Raji (cell line): ENCODE measurements around the gene EMC1.

Experiments
- POLR2A ChIP-seq: IDR thresholded peaks from 2 replicates; pipeline ENCODE4 v1.6.1; 2011; ENCODE audit warnings: low read depth, low read length, control low read depth; ENCODE audit not compliant: insufficient read depth

The EMC1 gene

GRCh38 chr1:19220991-19221390, 30.3 kb downstream of the EMC1 start:
- no peak for TF ChIP-seq POLR2A

- no peak for TF ChIP-seq POLR2A
Measured at GRCh38 chr1:19220080-19220846, 31.1 kb downstream of the EMC1 start.

- no peak for TF ChIP-seq POLR2A
Measured at GRCh38 chr1:19219451-19219850, 31.9 kb downstream of the EMC1 start.

- TF ChIP-seq POLR2A = no peak
Measured at GRCh38 chr1:19213580-19213979, 37.7 kb downstream of the EMC1 start.

GRCh38 chr1:19212167-19212566, 39.2 kb downstream of the EMC1 start:
- no peak for TF ChIP-seq POLR2A

- no peak for TF ChIP-seq POLR2A
Measured at GRCh38 chr1:19210772-19211549, 40.4 kb downstream of the EMC1 start.

- peak; percentile 97 for TF ChIP-seq POLR2A
Measured at GRCh38 chr1:19209990-19210771, 41.1 kb downstream of the EMC1 start, which contains the start of gene UBR4. TSS of gene UBR4 (minus strand) at chr1:19210266. CDS start at chr1:19210248, 18 bp downstream.

- no peak for TF ChIP-seq POLR2A
Measured at GRCh38 chr1:19209439-19209989, 41.8 kb downstream of the EMC1 start.

- TF ChIP-seq POLR2A = no peak
Measured at GRCh38 chr1:19208710-19209438, 42.5 kb downstream of the EMC1 start.

GRCh38 chr1:19206947-19207346, 44.4 kb downstream of the EMC1 start:
- no peak for TF ChIP-seq POLR2A

GRCh38 chr1:19205845-19206244, 45.5 kb downstream of the EMC1 start:
- TF ChIP-seq POLR2A = no peak

- TF ChIP-seq POLR2A = no peak
Measured at GRCh38 chr1:19205403-19205802, 45.9 kb downstream of the EMC1 start.

- TF ChIP-seq POLR2A = no peak
Measured at GRCh38 chr1:19204446-19205266, 46.7 kb downstream of the EMC1 start.

- no peak for TF ChIP-seq POLR2A
Measured at GRCh38 chr1:19203440-19203839, 47.9 kb downstream of the EMC1 start.
